ENCODE results near the gene CCDC158.
A peak's percentile ranks its signal among the peaks of the same experiment; 100 is the strongest.
"Not testable (repeated sequence)": the region's sequence is repeated elsewhere in the genome, so short reads cannot be mapped to it uniquely, and the experiment has no call there.

CCDC158 gene

DNA sequence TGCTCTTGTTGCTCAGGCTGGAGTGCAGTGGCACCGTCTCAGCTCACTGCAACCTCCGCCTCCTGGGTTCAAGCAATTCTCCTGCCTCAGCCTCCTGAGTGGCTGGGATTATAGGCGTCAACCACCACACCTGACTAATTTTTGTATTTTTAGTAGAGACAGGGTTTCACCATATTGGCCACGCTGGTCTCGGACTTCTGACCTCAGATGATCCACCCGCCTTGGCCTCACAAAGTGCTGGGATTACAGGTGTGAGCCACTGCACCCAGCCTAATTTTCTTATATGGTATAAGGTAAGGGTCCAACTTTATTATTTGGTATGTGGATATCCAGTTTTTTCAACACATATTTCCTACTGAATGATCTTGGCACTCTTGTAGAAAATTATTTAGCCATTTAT is 33.1 kb upstream of the CCDC158 start:
- H3K4me2 ChIP-seq (ENCODE audit: insufficient read depth, low read length, poor library complexity, severe bottlenecking); H3K4ac ChIP-seq (ENCODE audit: low read length); H4K8ac ChIP-seq (ENCODE audit: low read depth, low read length); H3K27me3 ChIP-seq (ENCODE audit: control insufficient read depth in 3 of 3, insufficient read depth in 3 of 3, low read depth in 1 of 3, low read length in 3 of 3); H3K23ac ChIP-seq (ENCODE audit: low read depth, low read length, poor library complexity); H4K91ac ChIP-seq (ENCODE audit: low read depth, low read length, poor library complexity); H3K4me3 ChIP-seq (ENCODE audit: low read length in 2 of 2); H3K79me1 ChIP-seq (ENCODE audit: low read depth, low read length); H2AFZ ChIP-seq (ENCODE audit: low read length); H2BK120ac ChIP-seq (ENCODE audit: low read depth, low read length); H2BK12ac ChIP-seq (ENCODE audit: low read length); H2BK5ac ChIP-seq (ENCODE audit: low read length); H2AK5ac ChIP-seq (ENCODE audit: low read depth, low read length); DNase-seq (ENCODE audit: low spot score); H3K9ac ChIP-seq (ENCODE audit: low read depth, low read length, poor library complexity); H3K14ac ChIP-seq (ENCODE audit: low read length); H2BK15ac ChIP-seq (ENCODE audit: low read length); H3K18ac ChIP-seq (ENCODE audit: low read length); H3K27ac ChIP-seq (replicated peaks; ENCODE audit: low read length): not testable (repeated sequence)
- peaks cover 0 to 11% of the 10 kb centered on the region in 2 donors for H3K9me3 ChIP-seq (replicated peaks in 1 of 2; ENCODE audit: control insufficient read depth in 2 of 2, insufficient read depth in 1 of 2, low read depth in 1 of 2, low read length in 2 of 2)
- WGBS, 2 donors (ENCODE audit: extremely low coverage in 2 of 2, insufficient read length in 2 of 2, insufficient replicate concordance in 1 of 2) = no CpG with 5 or more reads among the region's 6 CpGs
- peaks cover 4 to 27% of the 10 kb centered on the region in 2 donors for H3K4me1 ChIP-seq (ENCODE audit: control insufficient read depth in 2 of 2, insufficient read depth in 1 of 2, low read depth in 1 of 2, low read length in 2 of 2)
- H3K36me3 ChIP-seq (replicated peaks in 1 of 2; ENCODE audit: control insufficient read depth in 2 of 2, insufficient read depth in 2 of 2, low read length in 2 of 2) = peaks cover 3 to 31% of the 10 kb centered on the region in 2 donors

DNA sequence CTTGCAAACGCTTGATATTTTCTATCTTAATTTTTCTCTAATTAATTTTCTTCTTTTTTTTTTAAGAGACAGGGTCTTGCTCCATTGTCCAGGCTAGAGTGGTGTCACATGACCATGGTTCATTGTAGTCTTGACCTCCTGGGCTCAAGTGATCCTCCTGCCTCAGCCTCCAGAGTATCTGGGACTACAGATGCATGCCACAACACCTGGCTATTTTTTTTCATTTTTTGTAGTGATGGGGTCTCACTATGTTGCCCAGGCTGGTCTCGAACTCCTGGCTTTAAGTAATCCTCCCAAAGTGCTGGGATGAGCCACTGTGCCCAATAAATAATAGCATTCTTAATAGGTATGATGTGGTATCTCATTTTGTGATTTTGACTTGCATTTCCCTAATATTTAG is 32.3 kb upstream of the CCDC158 start:
- Histone ChIP-seq H3K18ac (ENCODE audit: low read length) (no peak overlapping the region), H2AFZ (ENCODE audit: low read length) (no peak overlapping the region), H4K91ac (ENCODE audit: low read depth, low read length, poor library complexity) (no peak overlapping the region), H2BK12ac (ENCODE audit: low read length) (no peak overlapping the region), H3K4me1 (ENCODE audit: control insufficient read depth in 2 of 2, insufficient read depth in 1 of 2, low read depth in 1 of 2, low read length in 2 of 2) (peaks cover 8 to 29% of the 10 kb centered on the region in 2 donors), H3K4me2 (ENCODE audit: insufficient read depth, low read length, poor library complexity, severe bottlenecking) (no peak overlapping the region), H2BK120ac (ENCODE audit: low read depth, low read length) (no peak overlapping the region), H3K27me3 (ENCODE audit: control insufficient read depth in 3 of 3, insufficient read depth in 3 of 3, low read depth in 1 of 3, low read length in 3 of 3) (no peaks in the 10 kb centered on the region), H3K9ac (ENCODE audit: low read depth, low read length, poor library complexity) (no peak overlapping the region), H2AK5ac (ENCODE audit: low read depth, low read length) (no peak overlapping the region), H3K79me1 (ENCODE audit: low read depth, low read length) (peaks cover 3% of the 10 kb centered on the region), H3K4me3 (ENCODE audit: low read length in 2 of 2) (no peak overlapping the region), H3K27ac (replicated peaks; ENCODE audit: low read length) (no peak overlapping the region), H3K36me3 (replicated peaks in 1 of 2; ENCODE audit: control insufficient read depth in 2 of 2, insufficient read depth in 2 of 2, low read length in 2 of 2) (peaks cover 3 to 31% of the 10 kb centered on the region in 2 donors), H3K14ac (ENCODE audit: low read length) (no peak overlapping the region), H4K8ac (ENCODE audit: low read depth, low read length) (no peak overlapping the region), H3K4ac (ENCODE audit: low read length) (no peak overlapping the region), H2BK5ac (ENCODE audit: low read length) (no peak overlapping the region), H3K23ac (ENCODE audit: low read depth, low read length, poor library complexity) (no peak overlapping the region), H2BK15ac (ENCODE audit: low read length) (no peak overlapping the region), H3K9me3 (replicated peaks in 1 of 2; ENCODE audit: control insufficient read depth in 2 of 2, insufficient read depth in 1 of 2, low read depth in 1 of 2, low read length in 2 of 2) (peaks cover 0 to 11% of the 10 kb centered on the region in 2 donors)
- no peak for DNase-seq (ENCODE audit: low spot score)
- no CpG with 5 or more reads among the region's 2 CpGs for WGBS, 2 donors (ENCODE audit: extremely low coverage in 2 of 2, insufficient read length in 2 of 2, insufficient replicate concordance in 1 of 2)

- Histone ChIP-seq H3K27ac (replicated peaks; ENCODE audit: low read length) (peak overlapping the region; percentile 55), H3K36me3 (replicated peaks in 1 of 2; ENCODE audit: control insufficient read depth in 2 of 2, insufficient read depth in 2 of 2, low read length in 2 of 2) (peaks cover 2 to 41% of the 10 kb centered on the region in 2 donors), H3K4ac (ENCODE audit: low read length) (no peak overlapping the region), H3K9ac (ENCODE audit: low read depth, low read length, poor library complexity) (no peak overlapping the region), H3K23ac (ENCODE audit: low read depth, low read length, poor library complexity) (no peak overlapping the region), H4K91ac (ENCODE audit: low read depth, low read length, poor library complexity) (no peak overlapping the region), H3K18ac (ENCODE audit: low read length) (no peak overlapping the region), H3K9me3 (replicated peaks in 1 of 2; ENCODE audit: control insufficient read depth in 2 of 2, insufficient read depth in 1 of 2, low read depth in 1 of 2, low read length in 2 of 2) (peaks cover 0 to 24% of the 10 kb centered on the region in 2 donors), H3K4me3 (ENCODE audit: low read length in 2 of 2) (no peak overlapping the region), H2AK5ac (ENCODE audit: low read depth, low read length) (no peak overlapping the region), H3K4me2 (ENCODE audit: insufficient read depth, low read length, poor library complexity, severe bottlenecking) (no peak overlapping the region), H2BK12ac (ENCODE audit: low read length) (no peak overlapping the region), H3K14ac (ENCODE audit: low read length) (no peak overlapping the region), H4K8ac (ENCODE audit: low read depth, low read length) (no peak overlapping the region), H2BK15ac (ENCODE audit: low read length) (no peak overlapping the region), H3K27me3 (ENCODE audit: control insufficient read depth in 3 of 3, insufficient read depth in 3 of 3, low read depth in 1 of 3, low read length in 3 of 3) (no peaks in the 10 kb centered on the region), H2AFZ (ENCODE audit: low read length) (peak overlapping the region; percentile 38), H2BK5ac (ENCODE audit: low read length) (no peak overlapping the region), H3K79me1 (ENCODE audit: low read depth, low read length) (peaks cover 6% of the 10 kb centered on the region), H3K4me1 (ENCODE audit: control insufficient read depth in 2 of 2, insufficient read depth in 1 of 2, low read depth in 1 of 2, low read length in 2 of 2) (peaks cover 10 to 41% of the 10 kb centered on the region in 2 donors), H2BK120ac (ENCODE audit: low read depth, low read length) (no peak overlapping the region)
- no peak for DNase-seq (ENCODE audit: low spot score)
- no CpG with 5 or more reads among the region's 2 CpGs for WGBS, 2 donors (ENCODE audit: extremely low coverage in 2 of 2, insufficient read length in 2 of 2, insufficient replicate concordance in 1 of 2)
Observed at GRCh38 chr4:76449833-76450232, 28.9 kb upstream of the CCDC158 start.

DNA sequence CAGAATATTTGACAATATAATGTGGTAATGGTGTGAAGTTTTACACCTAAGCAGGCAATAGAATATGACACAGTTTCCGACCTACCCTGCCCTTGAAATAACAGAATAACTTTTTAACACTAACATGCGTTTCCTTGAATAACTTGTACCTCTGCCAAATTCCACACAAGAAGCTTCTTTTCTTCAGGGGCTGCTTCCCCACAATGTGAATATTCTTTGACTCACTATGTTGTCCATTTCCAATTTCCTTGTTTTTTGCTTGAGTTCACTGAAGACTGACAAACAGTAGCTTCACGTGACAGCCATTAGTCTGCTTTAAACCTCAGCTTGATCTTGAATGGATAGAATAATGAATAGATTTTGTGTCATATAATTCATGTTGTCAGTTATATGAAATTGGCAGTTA is 28.4 kb upstream of the CCDC158 start:
- no peak overlapping the region for H3K18ac ChIP-seq (ENCODE audit: low read length)
- peak overlapping the region; percentile 27 for H2AFZ ChIP-seq (ENCODE audit: low read length)
- H2BK12ac ChIP-seq (ENCODE audit: low read length) = no peak overlapping the region
- H2AK5ac ChIP-seq (ENCODE audit: low read depth, low read length) = no peak overlapping the region
- H3K23ac ChIP-seq (ENCODE audit: low read depth, low read length, poor library complexity) = no peak overlapping the region
- no peak for DNase-seq (ENCODE audit: low spot score)
- WGBS, 2 donors (ENCODE audit: extremely low coverage in 2 of 2, insufficient read length in 2 of 2, insufficient replicate concordance in 1 of 2) = no CpG with 5 or more reads among the region's 3 CpGs
- H4K8ac ChIP-seq (ENCODE audit: low read depth, low read length) = no peak overlapping the region
- no peaks in the 10 kb centered on the region for H3K27me3 ChIP-seq (ENCODE audit: control insufficient read depth in 3 of 3, insufficient read depth in 3 of 3, low read depth in 1 of 3, low read length in 3 of 3)
- H3K9ac ChIP-seq (ENCODE audit: low read depth, low read length, poor library complexity) = no peak overlapping the region
- no peak overlapping the region for H2BK15ac ChIP-seq (ENCODE audit: low read length)
- H3K9me3 ChIP-seq (replicated peaks in 1 of 2; ENCODE audit: control insufficient read depth in 2 of 2, insufficient read depth in 1 of 2, low read depth in 1 of 2, low read length in 2 of 2) = peaks cover 0 to 24% of the 10 kb centered on the region in 2 donors
- peaks cover 10 to 39% of the 10 kb centered on the region in 2 donors for H3K4me1 ChIP-seq (ENCODE audit: control insufficient read depth in 2 of 2, insufficient read depth in 1 of 2, low read depth in 1 of 2, low read length in 2 of 2)
- no peak overlapping the region for H2BK120ac ChIP-seq (ENCODE audit: low read depth, low read length)
- no peak overlapping the region for H4K91ac ChIP-seq (ENCODE audit: low read depth, low read length, poor library complexity)
- no peak overlapping the region for H3K14ac ChIP-seq (ENCODE audit: low read length)
- peak overlapping the region; percentile 39 for H3K27ac ChIP-seq (replicated peaks; ENCODE audit: low read length)
- H3K4me3 ChIP-seq (ENCODE audit: low read length in 2 of 2) = no peak overlapping the region
- peaks cover 2 to 37% of the 10 kb centered on the region in 2 donors for H3K36me3 ChIP-seq (replicated peaks in 1 of 2; ENCODE audit: control insufficient read depth in 2 of 2, insufficient read depth in 2 of 2, low read length in 2 of 2)
- H3K4me2 ChIP-seq (ENCODE audit: insufficient read depth, low read length, poor library complexity, severe bottlenecking) = no peak overlapping the region
- H3K79me1 ChIP-seq (ENCODE audit: low read depth, low read length) = peaks cover 6% of the 10 kb centered on the region
- no peak overlapping the region for H2BK5ac ChIP-seq (ENCODE audit: low read length)
- no peak overlapping the region for H3K4ac ChIP-seq (ENCODE audit: low read length)
